Tibial nerve (tissue), 3 donors: Measurements from ENCODE around the gene KRTAP1-5.

Experiments
- EP300 ChIP-seq, 2 donors: sonication (generic); formaldehyde crosslinking; IDR thresholded peaks; one replicate each; pipeline ENCODE4 v1.6.1; 2017; ENCODE audit warnings: antibody characterized with exemption in 2 of 2, mild to moderate bottlenecking in 1 of 2
- POLR2A ChIP-seq, 2 donors: fragments of 450-650 bp; IDR thresholded peaks; one replicate each; pipeline ENCODE4 v1.6.1; 2017; ENCODE audit warnings: antibody characterized with exemption in 2 of 2, mild to moderate bottlenecking in 2 of 2, moderate library complexity in 2 of 2

GRCh38 chr17:41065829-41066624 is 39.0 kb upstream of the KRTAP1-5 start, which contains the start of gene KRTAP2-4:
- TF ChIP-seq POLR2A (IDR thresholded peaks at IDR 0.05) (no peak), EP300 (IDR thresholded peaks at IDR 0.05) (no peak)
